Liver (tissue), 9 donors: Measurements from ENCODE around the gene KSR2. TPM values are rescaled to one million over a fixed set of nuclear protein-coding genes. Genes with fewer than 3 reads are reported as not detected.
A peak's percentile ranks its signal among the peaks of the same experiment; 100 is the strongest.

ENCODE experiments used
- DNase-seq: peaks from one replicate; pipeline ENCODE4 v3.0.0-alpha.2; 2017; ENCODE audit warnings: low spot score
- H3K27ac ChIP-seq, 2 donors: one replicate each; pipeline ENCODE4 v1.7.0; 2013; ENCODE audit warnings: inconsistent platforms in 2 of 2, low read length in 2 of 2, control low read depth in 1 of 2, low read depth in 1 of 2, mild to moderate bottlenecking in 1 of 2
- H3K27me3 ChIP-seq, 4 donors: one replicate each; pipeline versions ENCODE4 v1.6.1 to v1.7.0; 2013; ENCODE audit warnings: low read length in 3 of 4, inconsistent platforms in 1 of 4, mild to moderate bottlenecking in 1 of 4, moderate library complexity in 1 of 4; ENCODE audit not compliant: control insufficient read depth in 4 of 4, insufficient read depth in 4 of 4
- H3K36me3 ChIP-seq, 4 donors: one replicate each; pipeline versions ENCODE4 v1.6.1 to v1.7.0; 2013; ENCODE audit warnings: low read length in 3 of 4, mild to moderate bottlenecking in 3 of 4, low read depth in 1 of 4, moderate library complexity in 1 of 4; ENCODE audit not compliant: control insufficient read depth in 4 of 4, insufficient read depth in 3 of 4
- H3K4me1 ChIP-seq, 4 donors: one replicate each; pipeline versions ENCODE4 v1.6.1 to v1.7.0; 2013; ENCODE audit warnings: low read length in 3 of 4, mild to moderate bottlenecking in 3 of 4, moderate library complexity in 1 of 4; ENCODE audit not compliant: control insufficient read depth in 4 of 4, insufficient read depth in 4 of 4
- H3K4me3 ChIP-seq, 3 donors: one replicate each; pipeline versions ENCODE4 v1.6.1 to v1.7.0; 2013; ENCODE audit warnings: low read length in 3 of 3, control low read depth in 1 of 3, low read depth in 1 of 3, mild to moderate bottlenecking in 1 of 3
- H3K9ac ChIP-seq, 2 donors: one replicate each; pipeline ENCODE4 v1.7.0; 2013; ENCODE audit warnings: low read length in 2 of 2, mild to moderate bottlenecking in 2 of 2, moderate library complexity in 2 of 2, control low read depth in 1 of 2, low read depth in 1 of 2
- H3K9me3 ChIP-seq, 4 donors: one replicate each; pipeline versions ENCODE4 v1.6.1 to v1.7.0; 2013; ENCODE audit warnings: low read length in 3 of 4; ENCODE audit not compliant: control insufficient read depth in 4 of 4
- ATF3 ChIP-seq: IDR thresholded peaks from 2 replicates; pipeline ENCODE4 v1.6.1; 2016; ENCODE audit warnings: antibody characterized with exemption
- CTCF ChIP-seq: fragments of 150-350 bp; IDR thresholded peaks from 2 replicates; pipeline ENCODE4 v1.5.1; 2017; ENCODE audit warnings: improper control_type of control experiment, low read depth, low read length; ENCODE audit not compliant: missing input control
- EGR1 ChIP-seq, 2 donors: IDR thresholded peaks; 2 replicates each; pipeline ENCODE4 v1.6.1; 2016 to 2018; ENCODE audit warnings: antibody characterized with exemption in 2 of 2, low read depth in 2 of 2
- FOXA1 ChIP-seq: IDR thresholded peaks from 2 replicates; pipeline ENCODE4 v1.6.1; 2016; ENCODE audit warnings: antibody characterized with exemption
- FOXA2 ChIP-seq: IDR thresholded peaks from 2 replicates; pipeline ENCODE4 v1.6.1; 2016; ENCODE audit warnings: antibody characterized with exemption
- GABPA ChIP-seq, 2 donors: IDR thresholded peaks in 1 of 2; conservative IDR thresholded peaks in 1 of 2; 2 replicates each; pipeline ENCODE4 v1.6.1; 2016; ENCODE audit warnings: antibody characterized with exemption in 2 of 2, mild to moderate bottlenecking in 1 of 2, moderate library complexity in 1 of 2
- HNF4A ChIP-seq, 2 donors: conservative IDR thresholded peaks; 2 replicates each; pipeline ENCODE4 v1.6.1; 2016; ENCODE audit warnings: antibody characterized with exemption in 2 of 2, mild to moderate bottlenecking in 2 of 2
- HNF4G ChIP-seq: IDR thresholded peaks from 2 replicates; pipeline ENCODE4 v1.6.1; 2016; ENCODE audit warnings: antibody characterized with exemption
- JUND ChIP-seq, 2 donors: IDR thresholded peaks; 2 replicates each; pipeline ENCODE4 v1.6.1; 2016; ENCODE audit warnings: antibody characterized with exemption in 2 of 2
- MAX ChIP-seq: IDR thresholded peaks from 2 replicates; pipeline ENCODE4 v1.6.1; 2016; ENCODE audit warnings: antibody characterized with exemption
- NR2F2 ChIP-seq: IDR thresholded peaks from 2 replicates; pipeline ENCODE4 v1.6.1; 2016; ENCODE audit warnings: antibody characterized with exemption
- RAD21 ChIP-seq, 2 donors: IDR thresholded peaks; 2 replicates each; pipeline ENCODE4 v1.6.1; 2016; ENCODE audit warnings: antibody characterized with exemption in 2 of 2, mild to moderate bottlenecking in 2 of 2
- REST ChIP-seq: IDR thresholded peaks from 2 replicates; pipeline ENCODE4 v1.6.1; 2016; ENCODE audit warnings: antibody characterized with exemption, mild to moderate bottlenecking
- RXRA ChIP-seq, 2 donors: IDR thresholded peaks; 2 replicates each; pipeline ENCODE4 v1.6.1; 2017 to 2018; ENCODE audit warnings: antibody characterized with exemption in 2 of 2, mild to moderate bottlenecking in 1 of 2
- TAF1 ChIP-seq: conservative IDR thresholded peaks from 2 replicates; pipeline ENCODE4 v1.6.1; 2016; ENCODE audit warnings: antibody characterized with exemption, mild to moderate bottlenecking
- YY1 ChIP-seq: IDR thresholded peaks from 2 replicates; pipeline ENCODE4 v1.6.1; 2016; ENCODE audit warnings: antibody characterized with exemption, mild to moderate bottlenecking
- ZBTB33 ChIP-seq: IDR thresholded peaks from 2 replicates; pipeline ENCODE4 v1.6.1; 2016; ENCODE audit warnings: antibody characterized with exemption
- WGBS: extraction: QIAGEN DNeasy Blood & Tissue Kit; methylation state at CpG from one replicate; pipeline ENCODE4 v1.1.7; 2013; 5-methylcytosine and 5-hydroxymethylcytosine counted together
- polyA plus RNA-seq, 2 donors: library from polyadenylated mRNA; stranded (reverse) in 1 of 2; unstranded in 1 of 2; fragments of 200-250 nt in 1 of 2; fragments of >200 nt in 1 of 2; fragmentation: Nextera tagmentation in 1 of 2; extraction: Ambion mirVana in 1 of 2; gene quantifications; one replicate each; pipeline versions ENCODE4 v1.2.1 to v1.2.3, GENCODE V29; 2013 to 2015
- total RNA-seq, 2 donors: library from RNA; depleted of rRNA; stranded (reverse); fragments of >200 nt; gene quantifications; one replicate each; pipeline ENCODE4 v1.2.3, GENCODE V29; 2014
- donor health status: healthy.
- donor health status: healthy.
- donor health status: healthy.
- donor health status: healthy.
- donor health status: healthy.

KSR2 gene
- total and polyA plus RNA-seq, 4 donors, result under 0.01 to 0.02 (median under 0.01) TPM; not detected in 1

- peaks cover 2 to 37% (median 33%) of the 10 kb centered on the region in 4 donors for H3K4me1 ChIP-seq
- no peaks in the 10 kb centered on the region for H3K9me3 ChIP-seq
- H3K36me3 ChIP-seq, result no peaks in the 10 kb centered on the region
- H3K27ac ChIP-seq, result no peak overlapping the region
- no peaks in the 10 kb centered on the region for H3K27me3 ChIP-seq
- 73% methylated on average over 5 of the region's 5 CpGs for WGBS
- H3K9ac ChIP-seq, result no peak overlapping the region
- H3K4me3 ChIP-seq, result no peak overlapping the region
- no peak for DNase-seq
- TF ChIP-seq ATF3 (no peak), EGR1 (IDR thresholded peaks at IDR 0.05; ENCODE audit: low read depth in 2 of 2) (no peak), NR2F2 (no peak), MAX (no peak), HNF4A (conservative IDR thresholded peaks at IDR 0.05) (no peak), RXRA (IDR thresholded peaks at IDR 0.05) (no peak), CTCF (no peak), GABPA (IDR thresholded peaks at IDR 0.05 in 1 of 2, conservative IDR thresholded peaks at IDR 0.05 in 1 of 2) (no peak), ZBTB33 (no peak), FOXA1 (no peak), REST (no peak), JUND (IDR thresholded peaks at IDR 0.05) (no peak), HNF4G (no peak), RAD21 (IDR thresholded peaks at IDR 0.05) (no peak)
Observed at GRCh38 chr12:117521867-117522266, 446.9 kb downstream of the KSR2 start.

- Histone ChIP-seq H3K27me3 (no peaks in the 10 kb centered on the region), H3K9me3 (no peaks in the 10 kb centered on the region), H3K27ac (peak overlapping the region in 1 of 2 donors; percentile 21), H3K4me1 (peaks cover 2 to 37% (median 33%) of the 10 kb centered on the region in 4 donors), H3K4me3 (no peak overlapping the region), H3K9ac (no peak overlapping the region), H3K36me3 (no peaks in the 10 kb centered on the region)
- DNase-seq, result no peak
- WGBS, result 34% methylated on average over 7 of the region's 7 CpGs
- TF ChIP-seq REST (no peak), FOXA1 (no peak), HNF4G (peak; percentile 15), ATF3 (peak; percentile 69), GABPA (IDR thresholded peaks at IDR 0.05 in 1 of 2, conservative IDR thresholded peaks at IDR 0.05 in 1 of 2) (no peak), MAX (peak; percentile 45), YY1 (peak; percentile 21), RAD21 (IDR thresholded peaks at IDR 0.05) (peak; percentile 40 to 65), JUND (IDR thresholded peaks at IDR 0.05) (peak; percentile 70 to 73), FOXA2 (no peak), RXRA (IDR thresholded peaks at IDR 0.05) (peak; percentile 46 to 61), HNF4A (conservative IDR thresholded peaks at IDR 0.05) (peak; percentile 46 to 71), EGR1 (IDR thresholded peaks at IDR 0.05; ENCODE audit: low read depth in 2 of 2) (no peak), TAF1 (no peak)
Observed at GRCh38 chr12:117521346-117521745, 447.4 kb downstream of the KSR2 start.
